H54 (cell line): ENCODE results near the gene PIGO.
A peak's percentile ranks its signal among the peaks of the same experiment; 100 is the strongest.

Source experiments
- DNase-seq: peaks from one replicate; pipeline ENCODE4 v3.0.0; 2011; ENCODE audit warnings: low spot score, mixed read lengths; ENCODE audit not compliant: insufficient read length
- FAIRE-seq: peaks from 3 replicates; lab custom pipeline; 2011; peaks lifted over from hg19 to GRCh38; lab: Jason Lieb, UNC
- POLR2A ChIP-seq: IDR thresholded peaks from 2 replicates; pipeline ENCODE4 v1.6.1; 2011; ENCODE audit warnings: low read depth, mild to moderate bottlenecking, low read length

PIGO gene

GRCh38 chr9:35071814-35072460, 24.5 kb downstream of the PIGO start:
- no peak for FAIRE-seq
- TF ChIP-seq POLR2A = no peak
- peak; percentile 42 for DNase-seq

- DNase-seq (peak; percentile 15), FAIRE-seq (no peak)
- TF ChIP-seq POLR2A = no peak
Observed at GRCh38 chr9:35070823-35071813, 25.3 kb downstream of the PIGO start.

- DNase-seq (no peak), FAIRE-seq (no peak)
- TF ChIP-seq POLR2A = no peak
Observed at GRCh38 chr9:35069020-35069419, 27.4 kb downstream of the PIGO start.

GRCh38 chr9:35067056-35067455, 29.3 kb downstream of the PIGO start:
- FAIRE-seq = no peak
- DNase-seq = no peak
- no peak for TF ChIP-seq POLR2A

GRCh38 chr9:35060548-35061207, 35.7 kb downstream of the PIGO start:
- FAIRE-seq = no peak

GRCh38 chr9:35059438-35059837, 37.0 kb downstream of the PIGO start:
- FAIRE-seq = no peak

More at GRCh38 chr9:35060548-35061207, 35.7 kb downstream of the PIGO start:
- DNase-seq = no peak
- no peak for TF ChIP-seq POLR2A

GRCh38 chr9:35057271-35057620, 39.1 kb downstream of the PIGO start:
- DNase-seq (no peak), FAIRE-seq (no peak)
- no peak for TF ChIP-seq POLR2A

More at GRCh38 chr9:35059438-35059837, 37.0 kb downstream of the PIGO start:
- no peak for DNase-seq
- TF ChIP-seq POLR2A = no peak

- TF ChIP-seq POLR2A = no peak
- no peak for FAIRE-seq
- DNase-seq = no peak
Observed at GRCh38 chr9:35056571-35057270, 39.7 kb downstream of the PIGO start.

- no peak for FAIRE-seq
- TF ChIP-seq POLR2A = no peak
- no peak for DNase-seq
Observed at GRCh38 chr9:35054871-35055644, 41.3 kb downstream of the PIGO start.

- DNase-seq (no peak), FAIRE-seq (no peak)
- TF ChIP-seq POLR2A = no peak
Observed at GRCh38 chr9:35054185-35054835, 42.1 kb downstream of the PIGO start.

GRCh38 chr9:35051069-35051967, 45.1 kb downstream of the PIGO start:
- DNase-seq (no peak), FAIRE-seq (no peak)
- no peak for TF ChIP-seq POLR2A
